Measurements from ENCODE around the gene POFUT1. TPM values are rescaled to one million over a fixed set of nuclear protein-coding genes. Genes with fewer than 3 reads are reported as not detected.

The POFUT1 gene
- total and polyA plus RNA-seq, 2 of the 8 experiments (the other 6 are each of a cell fraction or from before 2014, with no cell fraction given) = 19.4 to 24.4 TPM

GRCh38 chr20:32238483-32239425 lies 31.1 kb downstream of the POFUT1 start:
- WGBS, 2 experiments (ENCODE audit: extremely low coverage in 1 of 2, insufficient coverage in 1 of 2, insufficient read length in 1 of 2, insufficient replicate concordance in 2 of 2, low coverage in 1 of 2, low lambda C conversion rate in 2 of 2, missing lambda C conversion rate in 1 of 2) = 90% methylated on average over 9 of the region's 9 CpGs; no CpG with 5 or more reads in 1 of the 2 experiments
- H2AFZ ChIP-seq (ENCODE audit: low read length) = no peak overlapping the region
- H3K9me3 ChIP-seq (ENCODE audit: insufficient read depth in 2 of 2, low read depth in 1 of 2, low read length in 1 of 2) = no peaks in the 10 kb centered on the region; a peak in 1 of 4 replicates
- no peak overlapping the region for H3K18ac ChIP-seq (ENCODE audit: extremely low read depth, low read length)
- H4K8ac ChIP-seq (ENCODE audit: extremely low read depth, insufficient read depth, low read length) = no peak overlapping the region
- no peak overlapping the region for H3K23ac ChIP-seq (ENCODE audit: insufficient read length)
- H2BK15ac ChIP-seq (ENCODE audit: low read length) = no peak overlapping the region
- H3K27me3 ChIP-seq (replicated peaks in 1 of 4; ENCODE audit: control insufficient read depth in 3 of 4, extremely low read depth in 1 of 4, insufficient read depth in 3 of 4, low read length in 3 of 4) = no peaks in the 10 kb centered on the region
- no peak overlapping the region for H2BK12ac ChIP-seq (ENCODE audit: low read depth, low read length)
- TF ChIP-seq CBX5 (IDR thresholded peaks at IDR 0.05; ENCODE audit: low read depth, low read length) (no peak), POLR2AphosphoS5 (IDR thresholded peaks at IDR 0.05; ENCODE audit: low read depth, low read length) (peak; percentile 40; the same call in 1 of the 2 replicates), POLR2A (IDR thresholded peaks at IDR 0.05; ENCODE audit: control extremely low read depth in 1 of 2, low read depth in 2 of 2, low read length in 2 of 2) (0 out of 3 replicates have a peak, but pooled peaks of 1 of the 2 experiments have one; percentile 31)
- peaks cover 3 to 17% (median 12%) of the 10 kb centered on the region in 4 experiments; a peak in 6 of 8 replicates for H3K36me3 ChIP-seq (ENCODE audit: control insufficient read depth in 2 of 4, insufficient read depth in 4 of 4, low read length in 3 of 4)
- no peak overlapping the region for H3K27ac ChIP-seq (ENCODE audit: low read depth, low read length)
- no peak overlapping the region for H4K5ac ChIP-seq (ENCODE audit: insufficient read length, low read depth, low read length)
- H3K4me2 ChIP-seq (ENCODE audit: insufficient read depth in 1 of 2, low read depth in 2 of 2, low read length in 2 of 2) = no peak overlapping the region
- no peaks in the 10 kb centered on the region for H3K23me2 ChIP-seq (ENCODE audit: low read depth, low read length)
- FAIRE-seq (no peak), DNase-seq (ENCODE audit: low read depth in 1 of 2, low spot score in 2 of 2) (no peak)
- no peak overlapping the region for H3K4me3 ChIP-seq (ENCODE audit: extremely low read depth in 1 of 4, insufficient read depth in 2 of 4, low read depth in 3 of 4, low read length in 4 of 4)
- CTCF ChIA-PET (ENCODE audit: partially characterized antibody) = no interaction called here
- H4K91ac ChIP-seq (replicated peaks; ENCODE audit: insufficient read length, low read length) = no peak overlapping the region
- H3K4ac ChIP-seq (replicated peaks; ENCODE audit: insufficient read length, low read depth, low read length) = no peak overlapping the region
- POLR2A ChIA-PET (ENCODE audit: partially characterized antibody) = interaction anchor here (1.2 to 3.2 kb wide), 2 partner anchors 8 to 21 kb away, joined by 3 to 13 read pairs; no protein-coding TSS in a partner anchor
- no peak overlapping the region for H3K56ac ChIP-seq (replicated peaks; ENCODE audit: insufficient read length, low read depth, low read length)
- H2BK120ac ChIP-seq (replicated peaks; ENCODE audit: low read depth, low read length) = no peak overlapping the region
- no peaks in the 10 kb centered on the region for H3K79me2 ChIP-seq (ENCODE audit: control insufficient read depth in 1 of 2, insufficient read depth in 2 of 2, low read length in 2 of 2)
- peaks cover 0 to 1% of the 10 kb centered on the region in 2 experiments for H4K20me1 ChIP-seq (replicated peaks in 1 of 2; ENCODE audit: control insufficient read depth in 1 of 2, insufficient read depth in 2 of 2, low read length in 2 of 2)
- H3K14ac ChIP-seq (ENCODE audit: insufficient read length) = no peak overlapping the region
- no peak overlapping the region for H2AK5ac ChIP-seq (ENCODE audit: low read depth, low read length)
- H2BK5ac ChIP-seq (ENCODE audit: low read depth, low read length) = no peak overlapping the region
- peaks cover 0 to 7% (median 4%) of the 10 kb centered on the region in 4 experiments; a peak in 4 of 7 replicates for H3K4me1 ChIP-seq (replicated peaks in 1 of 4; ENCODE audit: control insufficient read depth in 3 of 4, insufficient read depth in 4 of 4, low read length in 3 of 4)
- H3K9ac ChIP-seq (replicated peaks in 1 of 4; ENCODE audit: extremely low read depth in 1 of 4, low read depth in 3 of 4, low read length in 3 of 4) = no peak overlapping the region
- no peak overlapping the region for H2BK20ac ChIP-seq (ENCODE audit: low read length)
- H3K79me1 ChIP-seq (ENCODE audit: low read depth, low read length) = no peaks in the 10 kb centered on the region
